Measurements from ENCODE around the gene ZNF609.

The ZNF609 gene

GRCh38 chr15:64547275-64547674 lies 86.9 kb downstream of the ZNF609 start:
- no peak for DNase-seq

- no peak for DNase-seq
Measured at GRCh38 chr15:64548235-64548634, 87.9 kb downstream of the ZNF609 start.

GRCh38 chr15:64549860-64550259 lies 89.5 kb downstream of the ZNF609 start:
- no peak for DNase-seq

- no peak for DNase-seq
Measured at GRCh38 chr15:64552281-64552948, 92.0 kb downstream of the ZNF609 start.

GRCh38 chr15:64558460-64559179 lies 98.2 kb downstream of the ZNF609 start:
- no peak for DNase-seq

- no peak for DNase-seq
Measured at GRCh38 chr15:64559243-64559642, 98.9 kb downstream of the ZNF609 start.

GRCh38 chr15:64560501-64560900 lies 100.1 kb downstream of the ZNF609 start:
- no peak for DNase-seq

- DNase-seq, result no peak
Measured at GRCh38 chr15:64560998-64561397, 100.6 kb downstream of the ZNF609 start.

- no peak for DNase-seq
Measured at GRCh38 chr15:64562003-64562640, 101.7 kb downstream of the ZNF609 start.

GRCh38 chr15:64566102-64566501 lies 105.7 kb downstream of the ZNF609 start:
- DNase-seq, result no peak

- no peak for DNase-seq
Measured at GRCh38 chr15:64566629-64567427, 106.5 kb downstream of the ZNF609 start.

- no peak for DNase-seq
Measured at GRCh38 chr15:64568765-64569164, 108.4 kb downstream of the ZNF609 start.

- DNase-seq, result no peak
Measured at GRCh38 chr15:64571857-64572291, 111.5 kb downstream of the ZNF609 start.

GRCh38 chr15:64572856-64573255 lies 112.5 kb downstream of the ZNF609 start:
- no peak for DNase-seq

- no peak for DNase-seq
Measured at GRCh38 chr15:64574301-64575017, 114.1 kb downstream of the ZNF609 start.

- no peak for DNase-seq
Measured at GRCh38 chr15:64580696-64581407, 120.5 kb downstream of the ZNF609 start.

GRCh38 chr15:64581408-64581761 lies 121.0 kb downstream of the ZNF609 start:
- no peak for DNase-seq

- no peak for DNase-seq
Measured at GRCh38 chr15:64582202-64582601, 121.8 kb downstream of the ZNF609 start.

GRCh38 chr15:64583519-64583918 lies 123.1 kb downstream of the ZNF609 start:
- no peak for DNase-seq

- DNase-seq, result no peak
Measured at GRCh38 chr15:64583983-64584382, 123.6 kb downstream of the ZNF609 start.

GRCh38 chr15:64586259-64586870 lies 126.0 kb downstream of the ZNF609 start:
- DNase-seq, result no peak

All from CD4-positive, alpha-beta T cell treated with Interferon alpha-2 for 1 hour (primary cell).